GM23338 (cell line): ENCODE measurements around the gene STX1B. TPM values are rescaled to one million over a fixed set of nuclear protein-coding genes. Genes with fewer than 3 reads are reported as not detected.

Experiments used
- ATAC-seq: fragments of 200-7000 bp; cut with Tn5 transposase; 3 replicates; pipeline ENCODE4 v1.9.1; 2020
- DNase-seq: peaks from one replicate; pipeline ENCODE4 v3.0.0-alpha.2; 2015; ENCODE audit warnings: low spot score
- H2AFZ ChIP-seq: fragments of 200-600 bp; sonication (generic); 2 replicates; pipeline ENCODE4 v1.8.0; 2016; ENCODE audit warnings: antibody characterized with exemption, mild to moderate bottlenecking, moderate library complexity
- H3F3A ChIP-seq: fragments of 200-600 bp; sonication (generic); replicated peaks from 2 replicates; pipeline ENCODE4 v1.8.0; 2017; ENCODE audit warnings: antibody characterized with exemption, mixed run types, low read depth
- H3K27ac ChIP-seq: fragments of 200-600 bp; sonication (generic); 2 replicates; pipeline ENCODE4 v1.6.1; 2016; ENCODE audit warnings: low read depth
- H3K27me3 ChIP-seq: fragments of 200-600 bp; sonication (generic); 2 replicates; pipeline ENCODE4 v1.8.0; 2016; ENCODE audit warnings: mild to moderate bottlenecking, mixed run types, moderate library complexity; ENCODE audit not compliant: insufficient read depth
- H3K36me3 ChIP-seq: fragments of 200-600 bp; sonication (generic); 2 replicates; pipeline ENCODE4 v1.8.0; 2016; ENCODE audit warnings: mild to moderate bottlenecking; ENCODE audit not compliant: insufficient read depth
- H3K4me1 ChIP-seq: fragments of 200-600 bp; sonication (generic); 2 replicates; pipeline ENCODE4 v1.8.0; 2016; ENCODE audit warnings: mild to moderate bottlenecking, moderate library complexity; ENCODE audit not compliant: insufficient read depth
- H3K4me2 ChIP-seq: fragments of 200-600 bp; sonication (generic); 2 replicates; pipeline ENCODE4 v1.7.1; 2017; ENCODE audit warnings: mixed run types
- H3K4me3 ChIP-seq: fragments of 200-600 bp; sonication (generic); 2 replicates; pipeline ENCODE4 v1.6.1; 2016; ENCODE audit warnings: mixed run types
- H3K79me2 ChIP-seq: fragments of 200-600 bp; sonication (generic); replicated peaks from 2 replicates; pipeline ENCODE4 v1.8.0; 2017; ENCODE audit warnings: mild to moderate bottlenecking; ENCODE audit not compliant: insufficient read depth
- H3K9me2 ChIP-seq: fragments of 200-600 bp; sonication (generic); 2 replicates; pipeline ENCODE4 v1.8.0; 2017; ENCODE audit not compliant: insufficient read depth
- H4K20me1 ChIP-seq: fragments of 200-600 bp; sonication (generic); replicated peaks from 2 replicates; pipeline ENCODE4 v1.8.0; 2017; ENCODE audit warnings: mild to moderate bottlenecking; ENCODE audit not compliant: insufficient read depth
- H3K27ac Mint-ChIP-seq: 2 replicates; pipeline ENCODE4 v1.8.0; 2020; ENCODE audit warnings: inconsistent platforms, mild to moderate bottlenecking, moderate library complexity, mixed read lengths
- H3K27me3 Mint-ChIP-seq: 3 replicates; pipeline ENCODE4 v1.8.0; 2022; ENCODE audit warnings: low read depth, mild to moderate bottlenecking, moderate library complexity, mixed read lengths, inconsistent platforms; ENCODE audit not compliant: insufficient read depth, poor library complexity
- H3K36me3 Mint-ChIP-seq: 3 replicates; pipeline ENCODE4 v1.8.0; 2021; ENCODE audit warnings: low read depth, mild to moderate bottlenecking, inconsistent platforms, moderate library complexity, mixed read lengths
- H3K4me1 Mint-ChIP-seq: 3 replicates; pipeline ENCODE4 v1.8.0; 2020; ENCODE audit warnings: mild to moderate bottlenecking, inconsistent platforms, mixed read lengths
- H3K4me3 Mint-ChIP-seq: 3 replicates; pipeline ENCODE4 v1.8.0; 2021; ENCODE audit warnings: moderate library complexity, mild to moderate bottlenecking, inconsistent platforms, mixed read lengths
- H3K9me3 Mint-ChIP-seq: 3 replicates; pipeline ENCODE4 v1.8.0; 2020; ENCODE audit warnings: moderate library complexity, mild to moderate bottlenecking, inconsistent platforms, mixed read lengths
- CREB1 ChIP-seq: fragments of 250-450 bp; sonication (Bioruptor Pico); IDR thresholded peaks from 2 replicates; pipeline ENCODE4 v1.5.0; 2020; ENCODE audit warnings: low read depth, mild to moderate bottlenecking, moderate library complexity
- EZH2 ChIP-seq: fragments of 200-600 bp; sonication (generic); IDR thresholded peaks from one replicate; pipeline ENCODE4 v1.8.0; 2017; ENCODE audit warnings: antibody characterized with exemption, mild to moderate bottlenecking, low read depth; ENCODE audit not compliant: unreplicated experiment
- EZH2phosphoT487 ChIP-seq: fragments of 200-600 bp; sonication (generic); IDR thresholded peaks from one replicate; pipeline ENCODE4 v1.8.1; 2018; ENCODE audit warnings: antibody characterized with exemption; ENCODE audit not compliant: unreplicated experiment
- JUNB ChIP-seq: IDR thresholded peaks from one replicate; pipeline ENCODE4 v1.6.1; 2016; ENCODE audit warnings: antibody characterized with exemption; ENCODE audit not compliant: unreplicated experiment
- NANOG ChIP-seq: IDR thresholded peaks from 2 replicates; pipeline ENCODE4 v1.6.1; 2016; ENCODE audit warnings: antibody characterized with exemption, borderline replicate concordance
- POLR2AphosphoS5 ChIP-seq: IDR thresholded peaks from 2 replicates; pipeline ENCODE4 v1.6.1; 2016; ENCODE audit warnings: antibody characterized with exemption, low read depth
- STAT1 ChIP-seq: IDR thresholded peaks from one replicate; pipeline ENCODE4 v1.6.1; 2016; ENCODE audit warnings: antibody characterized with exemption; ENCODE audit not compliant: unreplicated experiment
- ZNF114 ChIP-seq: fragments of 250-450 bp; sonication (Bioruptor Pico); IDR thresholded peaks from 2 replicates; pipeline ENCODE4 v1.5.0; 2020; ENCODE audit warnings: mild to moderate bottlenecking, moderate library complexity
- ZNF331 ChIP-seq: fragments of 250-450 bp; sonication (Bioruptor Pico); IDR thresholded peaks from 2 replicates; pipeline ENCODE4 v1.5.0; 2020; ENCODE audit warnings: low read depth, mild to moderate bottlenecking, moderate library complexity
- polyA plus RNA-seq: library from polyadenylated mRNA; unstranded; fragments of >200 nt; fragmentation: Nextera tagmentation; extraction: Ambion mirVana; gene quantifications from 2 replicates; pipeline ENCODE4 v1.2.1, GENCODE V29; 2016
- total RNA-seq: library from RNA; depleted of rRNA; stranded (reverse); fragments of >200 nt; shearing (Covaris generic); gene quantifications from 2 replicates; pipeline ENCODE4 v1.2.3, GENCODE V29; 2014
- TF ChIP-seq, protein P1 (sequence below): IDR thresholded peaks from 2 replicates; pipeline ENCODE4 v1.6.1; 2016; ENCODE audit warnings: antibody characterized with exemption
- TF ChIP-seq, protein P2 (sequence below), 2 experiments: fragments of 200-600 bp in 1 of 2; sonication (generic) in 1 of 2; conservative IDR thresholded peaks; 2 replicates each; pipeline versions ENCODE4 v1.5.1 to v1.6.1; 2016 to 2017; ENCODE audit warnings: antibody characterized with exemption in 2 of 2, low read depth in 2 of 2, mild to moderate bottlenecking in 2 of 2, moderate library complexity in 1 of 2
- TF ChIP-seq, protein P3 (sequence below): fragments of 250-450 bp; sonication (Bioruptor Pico); IDR thresholded peaks from 2 replicates; pipeline ENCODE4 v1.5.0; 2020; ENCODE audit warnings: mild to moderate bottlenecking, moderate library complexity
- TF ChIP-seq, protein P4 (sequence below): IDR thresholded peaks from one replicate; pipeline ENCODE4 v1.6.1; 2018; ENCODE audit warnings: antibody characterized with exemption; ENCODE audit not compliant: unreplicated experiment

The STX1B gene
- total and polyA plus RNA-seq, 2 experiments from 2014 or later = 1.7 to 9.5 TPM

DNA sequence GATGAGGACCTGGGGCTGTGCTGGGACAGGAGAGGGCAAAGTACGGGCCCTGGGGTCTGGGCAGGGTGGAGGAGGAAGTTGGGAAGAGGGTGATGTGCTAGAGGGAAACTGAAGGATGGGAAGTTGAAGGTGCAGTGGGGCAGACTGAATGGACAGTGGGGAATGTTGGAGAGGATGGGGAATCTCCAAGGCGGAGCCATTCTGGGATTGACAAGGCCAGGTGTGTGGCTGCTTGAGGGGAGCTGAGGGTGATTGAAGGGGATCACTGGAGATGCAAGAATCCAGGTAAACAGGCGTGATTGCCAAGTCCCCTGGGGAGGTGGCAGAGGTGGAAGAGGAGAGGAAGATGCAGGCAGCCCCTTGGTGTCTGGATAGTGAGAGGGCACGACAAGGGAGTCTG, 34.0 kb downstream of the STX1B start:
- TF ChIP-seq EZH2 (no peak), JUNB (no peak), POLR2AphosphoS5 (no peak), NANOG (no peak), STAT1 (no peak), ZNF114 (CRISPR knock-in tag) (no peak), ZNF331 (no peak), EZH2phosphoT487 (no peak), CREB1 (CRISPR knock-in tag) (no peak)
- TF ChIP-seq, protein P1, sequence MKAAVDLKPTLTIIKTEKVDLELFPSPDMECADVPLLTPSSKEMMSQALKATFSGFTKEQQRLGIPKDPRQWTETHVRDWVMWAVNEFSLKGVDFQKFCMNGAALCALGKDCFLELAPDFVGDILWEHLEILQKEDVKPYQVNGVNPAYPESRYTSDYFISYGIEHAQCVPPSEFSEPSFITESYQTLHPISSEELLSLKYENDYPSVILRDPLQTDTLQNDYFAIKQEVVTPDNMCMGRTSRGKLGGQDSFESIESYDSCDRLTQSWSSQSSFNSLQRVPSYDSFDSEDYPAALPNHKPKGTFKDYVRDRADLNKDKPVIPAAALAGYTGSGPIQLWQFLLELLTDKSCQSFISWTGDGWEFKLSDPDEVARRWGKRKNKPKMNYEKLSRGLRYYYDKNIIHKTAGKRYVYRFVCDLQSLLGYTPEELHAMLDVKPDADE = no peak
- TF ChIP-seq, protein P2, sequence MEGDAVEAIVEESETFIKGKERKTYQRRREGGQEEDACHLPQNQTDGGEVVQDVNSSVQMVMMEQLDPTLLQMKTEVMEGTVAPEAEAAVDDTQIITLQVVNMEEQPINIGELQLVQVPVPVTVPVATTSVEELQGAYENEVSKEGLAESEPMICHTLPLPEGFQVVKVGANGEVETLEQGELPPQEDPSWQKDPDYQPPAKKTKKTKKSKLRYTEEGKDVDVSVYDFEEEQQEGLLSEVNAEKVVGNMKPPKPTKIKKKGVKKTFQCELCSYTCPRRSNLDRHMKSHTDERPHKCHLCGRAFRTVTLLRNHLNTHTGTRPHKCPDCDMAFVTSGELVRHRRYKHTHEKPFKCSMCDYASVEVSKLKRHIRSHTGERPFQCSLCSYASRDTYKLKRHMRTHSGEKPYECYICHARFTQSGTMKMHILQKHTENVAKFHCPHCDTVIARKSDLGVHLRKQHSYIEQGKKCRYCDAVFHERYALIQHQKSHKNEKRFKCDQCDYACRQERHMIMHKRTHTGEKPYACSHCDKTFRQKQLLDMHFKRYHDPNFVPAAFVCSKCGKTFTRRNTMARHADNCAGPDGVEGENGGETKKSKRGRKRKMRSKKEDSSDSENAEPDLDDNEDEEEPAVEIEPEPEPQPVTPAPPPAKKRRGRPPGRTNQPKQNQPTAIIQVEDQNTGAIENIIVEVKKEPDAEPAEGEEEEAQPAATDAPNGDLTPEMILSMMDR (conservative IDR thresholded peaks at IDR 0.05; ENCODE audit: low read depth in 2 of 2) = no peak
- TF ChIP-seq, protein P3, sequence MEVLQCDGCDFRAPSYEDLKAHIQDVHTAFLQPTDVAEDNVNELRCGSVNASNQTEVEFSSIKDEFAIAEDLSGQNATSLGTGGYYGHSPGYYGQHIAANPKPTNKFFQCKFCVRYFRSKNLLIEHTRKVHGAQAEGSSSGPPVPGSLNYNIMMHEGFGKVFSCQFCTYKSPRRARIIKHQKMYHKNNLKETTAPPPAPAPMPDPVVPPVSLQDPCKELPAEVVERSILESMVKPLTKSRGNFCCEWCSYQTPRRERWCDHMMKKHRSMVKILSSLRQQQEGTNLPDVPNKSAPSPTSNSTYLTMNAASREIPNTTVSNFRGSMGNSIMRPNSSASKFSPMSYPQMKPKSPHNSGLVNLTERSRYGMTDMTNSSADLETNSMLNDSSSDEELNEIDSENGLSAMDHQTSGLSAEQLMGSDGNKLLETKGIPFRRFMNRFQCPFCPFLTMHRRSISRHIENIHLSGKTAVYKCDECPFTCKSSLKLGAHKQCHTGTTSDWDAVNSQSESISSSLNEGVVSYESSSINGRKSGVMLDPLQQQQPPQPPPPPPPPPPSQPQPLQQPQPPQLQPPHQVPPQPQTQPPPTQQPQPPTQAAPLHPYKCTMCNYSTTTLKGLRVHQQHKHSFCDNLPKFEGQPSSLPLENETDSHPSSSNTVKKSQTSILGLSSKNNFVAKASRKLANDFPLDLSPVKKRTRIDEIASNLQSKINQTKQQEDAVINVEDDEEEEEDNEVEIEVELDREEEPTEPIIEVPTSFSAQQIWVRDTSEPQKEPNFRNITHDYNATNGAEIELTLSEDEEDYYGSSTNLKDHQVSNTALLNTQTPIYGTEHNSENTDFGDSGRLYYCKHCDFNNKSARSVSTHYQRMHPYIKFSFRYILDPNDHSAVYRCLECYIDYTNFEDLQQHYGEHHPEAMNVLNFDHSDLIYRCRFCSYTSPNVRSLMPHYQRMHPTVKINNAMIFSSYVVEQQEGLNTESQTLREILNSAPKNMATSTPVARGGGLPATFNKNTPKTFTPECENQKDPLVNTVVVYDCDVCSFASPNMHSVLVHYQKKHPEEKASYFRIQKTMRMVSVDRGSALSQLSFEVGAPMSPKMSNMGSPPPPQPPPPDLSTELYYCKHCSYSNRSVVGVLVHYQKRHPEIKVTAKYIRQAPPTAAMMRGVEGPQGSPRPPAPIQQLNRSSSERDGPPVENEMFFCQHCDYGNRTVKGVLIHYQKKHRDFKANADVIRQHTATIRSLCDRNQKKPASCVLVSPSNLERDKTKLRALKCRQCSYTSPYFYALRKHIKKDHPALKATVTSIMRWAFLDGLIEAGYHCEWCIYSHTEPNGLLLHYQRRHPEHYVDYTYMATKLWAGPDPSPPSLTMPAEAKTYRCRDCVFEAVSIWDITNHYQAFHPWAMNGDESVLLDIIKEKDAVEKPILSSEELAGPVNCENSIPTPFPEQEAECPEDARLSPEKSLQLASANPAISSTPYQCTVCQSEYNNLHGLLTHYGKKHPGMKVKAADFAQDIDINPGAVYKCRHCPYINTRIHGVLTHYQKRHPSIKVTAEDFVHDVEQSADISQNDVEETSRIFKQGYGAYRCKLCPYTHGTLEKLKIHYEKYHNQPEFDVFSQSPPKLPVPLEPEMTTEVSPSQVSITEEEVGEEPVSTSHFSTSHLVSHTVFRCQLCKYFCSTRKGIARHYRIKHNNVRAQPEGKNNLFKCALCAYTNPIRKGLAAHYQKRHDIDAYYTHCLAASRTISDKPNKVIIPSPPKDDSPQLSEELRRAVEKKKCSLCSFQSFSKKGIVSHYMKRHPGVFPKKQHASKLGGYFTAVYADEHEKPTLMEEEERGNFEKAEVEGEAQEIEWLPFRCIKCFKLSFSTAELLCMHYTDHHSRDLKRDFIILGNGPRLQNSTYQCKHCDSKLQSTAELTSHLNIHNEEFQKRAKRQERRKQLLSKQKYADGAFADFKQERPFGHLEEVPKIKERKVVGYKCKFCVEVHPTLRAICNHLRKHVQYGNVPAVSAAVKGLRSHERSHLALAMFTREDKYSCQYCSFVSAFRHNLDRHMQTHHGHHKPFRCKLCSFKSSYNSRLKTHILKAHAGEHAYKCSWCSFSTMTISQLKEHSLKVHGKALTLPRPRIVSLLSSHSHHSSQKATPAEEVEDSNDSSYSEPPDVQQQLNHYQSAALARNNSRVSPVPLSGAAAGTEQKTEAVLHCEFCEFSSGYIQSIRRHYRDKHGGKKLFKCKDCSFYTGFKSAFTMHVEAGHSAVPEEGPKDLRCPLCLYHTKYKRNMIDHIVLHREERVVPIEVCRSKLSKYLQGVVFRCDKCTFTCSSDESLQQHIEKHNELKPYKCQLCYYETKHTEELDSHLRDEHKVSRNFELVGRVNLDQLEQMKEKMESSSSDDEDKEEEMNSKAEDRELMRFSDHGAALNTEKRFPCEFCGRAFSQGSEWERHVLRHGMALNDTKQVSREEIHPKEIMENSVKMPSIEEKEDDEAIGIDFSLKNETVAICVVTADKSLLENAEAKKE (CRISPR knock-in tag) = no peak
- TF ChIP-seq, protein P4, sequence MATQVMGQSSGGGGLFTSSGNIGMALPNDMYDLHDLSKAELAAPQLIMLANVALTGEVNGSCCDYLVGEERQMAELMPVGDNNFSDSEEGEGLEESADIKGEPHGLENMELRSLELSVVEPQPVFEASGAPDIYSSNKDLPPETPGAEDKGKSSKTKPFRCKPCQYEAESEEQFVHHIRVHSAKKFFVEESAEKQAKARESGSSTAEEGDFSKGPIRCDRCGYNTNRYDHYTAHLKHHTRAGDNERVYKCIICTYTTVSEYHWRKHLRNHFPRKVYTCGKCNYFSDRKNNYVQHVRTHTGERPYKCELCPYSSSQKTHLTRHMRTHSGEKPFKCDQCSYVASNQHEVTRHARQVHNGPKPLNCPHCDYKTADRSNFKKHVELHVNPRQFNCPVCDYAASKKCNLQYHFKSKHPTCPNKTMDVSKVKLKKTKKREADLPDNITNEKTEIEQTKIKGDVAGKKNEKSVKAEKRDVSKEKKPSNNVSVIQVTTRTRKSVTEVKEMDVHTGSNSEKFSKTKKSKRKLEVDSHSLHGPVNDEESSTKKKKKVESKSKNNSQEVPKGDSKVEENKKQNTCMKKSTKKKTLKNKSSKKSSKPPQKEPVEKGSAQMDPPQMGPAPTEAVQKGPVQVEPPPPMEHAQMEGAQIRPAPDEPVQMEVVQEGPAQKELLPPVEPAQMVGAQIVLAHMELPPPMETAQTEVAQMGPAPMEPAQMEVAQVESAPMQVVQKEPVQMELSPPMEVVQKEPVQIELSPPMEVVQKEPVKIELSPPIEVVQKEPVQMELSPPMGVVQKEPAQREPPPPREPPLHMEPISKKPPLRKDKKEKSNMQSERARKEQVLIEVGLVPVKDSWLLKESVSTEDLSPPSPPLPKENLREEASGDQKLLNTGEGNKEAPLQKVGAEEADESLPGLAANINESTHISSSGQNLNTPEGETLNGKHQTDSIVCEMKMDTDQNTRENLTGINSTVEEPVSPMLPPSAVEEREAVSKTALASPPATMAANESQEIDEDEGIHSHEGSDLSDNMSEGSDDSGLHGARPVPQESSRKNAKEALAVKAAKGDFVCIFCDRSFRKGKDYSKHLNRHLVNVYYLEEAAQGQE = no peak
- Mint-ChIP-seq H3K36me3 (peaks cover 69% of the 10 kb centered on the region), H3K9me3 (no peaks in the 10 kb centered on the region), H3K27me3 (peaks cover 20% of the 10 kb centered on the region), H3K4me1 (no peaks in the 10 kb centered on the region), H3K27ac (no peak overlapping the region), H3K4me3 (no peak overlapping the region)
- no peak overlapping the region for H2AFZ ChIP-seq
- no peak overlapping the region for H3K4me3 ChIP-seq
- peaks cover 3% of the 10 kb centered on the region; the same call in 1 of the 2 replicates for H3F3A ChIP-seq
- H3K4me1 ChIP-seq = no peaks in the 10 kb centered on the region
- no peak overlapping the region for H3K4me2 ChIP-seq
- H3K27me3 ChIP-seq = no peaks in the 10 kb centered on the region
- DNase-seq (no peak), ATAC-seq (no peak)
- H3K9me2 ChIP-seq = no peaks in the 10 kb centered on the region
- no peaks in the 10 kb centered on the region for H3K79me2 ChIP-seq
- H3K36me3 ChIP-seq = peaks cover 23% of the 10 kb centered on the region
- peaks cover 16% of the 10 kb centered on the region for H4K20me1 ChIP-seq
- H3K27ac ChIP-seq = no peak overlapping the region
